GM23338 (cell line): Measurements from ENCODE around the gene PTBP3. TPM values are rescaled to one million over a fixed set of nuclear protein-coding genes. Genes with fewer than 3 reads are reported as not detected.
A peak's percentile ranks its signal among the peaks of the same experiment; 100 is the strongest.

Source experiments
- ATAC-seq: fragments of 200-7000 bp; cut with Tn5 transposase; 3 replicates; pipeline ENCODE4 v1.9.1; 2020
- DNase-seq: peaks from one replicate; pipeline ENCODE4 v3.0.0-alpha.2; 2015; ENCODE audit warnings: low spot score
- H2AFZ ChIP-seq: fragments of 200-600 bp; sonication (generic); 2 replicates; pipeline ENCODE4 v1.8.0; 2016; ENCODE audit warnings: antibody characterized with exemption, mild to moderate bottlenecking, moderate library complexity
- H3F3A ChIP-seq: fragments of 200-600 bp; sonication (generic); replicated peaks from 2 replicates; pipeline ENCODE4 v1.8.0; 2017; ENCODE audit warnings: antibody characterized with exemption, mixed run types, low read depth
- H3K27ac ChIP-seq: fragments of 200-600 bp; sonication (generic); 2 replicates; pipeline ENCODE4 v1.6.1; 2016; ENCODE audit warnings: low read depth
- H3K27me3 ChIP-seq: fragments of 200-600 bp; sonication (generic); 2 replicates; pipeline ENCODE4 v1.8.0; 2016; ENCODE audit warnings: mild to moderate bottlenecking, mixed run types, moderate library complexity; ENCODE audit not compliant: insufficient read depth
- H3K36me3 ChIP-seq: fragments of 200-600 bp; sonication (generic); 2 replicates; pipeline ENCODE4 v1.8.0; 2016; ENCODE audit warnings: mild to moderate bottlenecking; ENCODE audit not compliant: insufficient read depth
- H3K4me1 ChIP-seq: fragments of 200-600 bp; sonication (generic); 2 replicates; pipeline ENCODE4 v1.8.0; 2016; ENCODE audit warnings: mild to moderate bottlenecking, moderate library complexity; ENCODE audit not compliant: insufficient read depth
- H3K4me2 ChIP-seq: fragments of 200-600 bp; sonication (generic); 2 replicates; pipeline ENCODE4 v1.7.1; 2017; ENCODE audit warnings: mixed run types
- H3K4me3 ChIP-seq: fragments of 200-600 bp; sonication (generic); 2 replicates; pipeline ENCODE4 v1.6.1; 2016; ENCODE audit warnings: mixed run types
- H3K79me2 ChIP-seq: fragments of 200-600 bp; sonication (generic); replicated peaks from 2 replicates; pipeline ENCODE4 v1.8.0; 2017; ENCODE audit warnings: mild to moderate bottlenecking; ENCODE audit not compliant: insufficient read depth
- H3K9me2 ChIP-seq: fragments of 200-600 bp; sonication (generic); 2 replicates; pipeline ENCODE4 v1.8.0; 2017; ENCODE audit not compliant: insufficient read depth
- H4K20me1 ChIP-seq: fragments of 200-600 bp; sonication (generic); replicated peaks from 2 replicates; pipeline ENCODE4 v1.8.0; 2017; ENCODE audit warnings: mild to moderate bottlenecking; ENCODE audit not compliant: insufficient read depth
- H3K27ac Mint-ChIP-seq: 2 replicates; pipeline ENCODE4 v1.8.0; 2020; ENCODE audit warnings: inconsistent platforms, mild to moderate bottlenecking, moderate library complexity, mixed read lengths
- H3K27me3 Mint-ChIP-seq: 3 replicates; pipeline ENCODE4 v1.8.0; 2022; ENCODE audit warnings: low read depth, mild to moderate bottlenecking, moderate library complexity, mixed read lengths, inconsistent platforms; ENCODE audit not compliant: insufficient read depth, poor library complexity
- H3K36me3 Mint-ChIP-seq: 3 replicates; pipeline ENCODE4 v1.8.0; 2021; ENCODE audit warnings: low read depth, mild to moderate bottlenecking, inconsistent platforms, moderate library complexity, mixed read lengths
- H3K4me1 Mint-ChIP-seq: 3 replicates; pipeline ENCODE4 v1.8.0; 2020; ENCODE audit warnings: mild to moderate bottlenecking, inconsistent platforms, mixed read lengths
- H3K4me3 Mint-ChIP-seq: 3 replicates; pipeline ENCODE4 v1.8.0; 2021; ENCODE audit warnings: moderate library complexity, mild to moderate bottlenecking, inconsistent platforms, mixed read lengths
- H3K9me3 Mint-ChIP-seq: 3 replicates; pipeline ENCODE4 v1.8.0; 2020; ENCODE audit warnings: moderate library complexity, mild to moderate bottlenecking, inconsistent platforms, mixed read lengths
- CREB1 ChIP-seq: fragments of 250-450 bp; sonication (Bioruptor Pico); IDR thresholded peaks from 2 replicates; pipeline ENCODE4 v1.5.0; 2020; ENCODE audit warnings: low read depth, mild to moderate bottlenecking, moderate library complexity
- EZH2 ChIP-seq: fragments of 200-600 bp; sonication (generic); IDR thresholded peaks from one replicate; pipeline ENCODE4 v1.8.0; 2017; ENCODE audit warnings: antibody characterized with exemption, mild to moderate bottlenecking, low read depth; ENCODE audit not compliant: unreplicated experiment
- EZH2phosphoT487 ChIP-seq: fragments of 200-600 bp; sonication (generic); IDR thresholded peaks from one replicate; pipeline ENCODE4 v1.8.1; 2018; ENCODE audit warnings: antibody characterized with exemption; ENCODE audit not compliant: unreplicated experiment
- JUNB ChIP-seq: IDR thresholded peaks from one replicate; pipeline ENCODE4 v1.6.1; 2016; ENCODE audit warnings: antibody characterized with exemption; ENCODE audit not compliant: unreplicated experiment
- NANOG ChIP-seq: IDR thresholded peaks from 2 replicates; pipeline ENCODE4 v1.6.1; 2016; ENCODE audit warnings: antibody characterized with exemption, borderline replicate concordance
- POLR2AphosphoS5 ChIP-seq: IDR thresholded peaks from 2 replicates; pipeline ENCODE4 v1.6.1; 2016; ENCODE audit warnings: antibody characterized with exemption, low read depth
- STAT1 ChIP-seq: IDR thresholded peaks from one replicate; pipeline ENCODE4 v1.6.1; 2016; ENCODE audit warnings: antibody characterized with exemption; ENCODE audit not compliant: unreplicated experiment
- ZNF114 ChIP-seq: fragments of 250-450 bp; sonication (Bioruptor Pico); IDR thresholded peaks from 2 replicates; pipeline ENCODE4 v1.5.0; 2020; ENCODE audit warnings: mild to moderate bottlenecking, moderate library complexity
- ZNF331 ChIP-seq: fragments of 250-450 bp; sonication (Bioruptor Pico); IDR thresholded peaks from 2 replicates; pipeline ENCODE4 v1.5.0; 2020; ENCODE audit warnings: low read depth, mild to moderate bottlenecking, moderate library complexity
- polyA plus RNA-seq: library from polyadenylated mRNA; unstranded; fragments of >200 nt; fragmentation: Nextera tagmentation; extraction: Ambion mirVana; gene quantifications from 2 replicates; pipeline ENCODE4 v1.2.1, GENCODE V29; 2016
- total RNA-seq: library from RNA; depleted of rRNA; stranded (reverse); fragments of >200 nt; shearing (Covaris generic); gene quantifications from 2 replicates; pipeline ENCODE4 v1.2.3, GENCODE V29; 2014
- TF ChIP-seq, protein P1 (sequence below): fragments of 250-450 bp; sonication (Bioruptor Pico); IDR thresholded peaks from 2 replicates; pipeline ENCODE4 v1.5.0; 2020; ENCODE audit warnings: mild to moderate bottlenecking, moderate library complexity
- TF ChIP-seq, protein P2 (sequence below): IDR thresholded peaks from one replicate; pipeline ENCODE4 v1.6.1; 2018; ENCODE audit warnings: antibody characterized with exemption; ENCODE audit not compliant: unreplicated experiment
- TF ChIP-seq, protein P3 (sequence below), 2 experiments: fragments of 200-600 bp in 1 of 2; sonication (generic) in 1 of 2; conservative IDR thresholded peaks; 2 replicates each; pipeline versions ENCODE4 v1.5.1 to v1.6.1; 2016 to 2017; ENCODE audit warnings: antibody characterized with exemption in 2 of 2, low read depth in 2 of 2, mild to moderate bottlenecking in 2 of 2, moderate library complexity in 1 of 2
- TF ChIP-seq, protein P4 (sequence below): IDR thresholded peaks from 2 replicates; pipeline ENCODE4 v1.6.1; 2016; ENCODE audit warnings: antibody characterized with exemption

The PTBP3 gene
- total and polyA plus RNA-seq, 2 experiments from 2014 or later = 20.0 to 92.9 TPM

DNA sequence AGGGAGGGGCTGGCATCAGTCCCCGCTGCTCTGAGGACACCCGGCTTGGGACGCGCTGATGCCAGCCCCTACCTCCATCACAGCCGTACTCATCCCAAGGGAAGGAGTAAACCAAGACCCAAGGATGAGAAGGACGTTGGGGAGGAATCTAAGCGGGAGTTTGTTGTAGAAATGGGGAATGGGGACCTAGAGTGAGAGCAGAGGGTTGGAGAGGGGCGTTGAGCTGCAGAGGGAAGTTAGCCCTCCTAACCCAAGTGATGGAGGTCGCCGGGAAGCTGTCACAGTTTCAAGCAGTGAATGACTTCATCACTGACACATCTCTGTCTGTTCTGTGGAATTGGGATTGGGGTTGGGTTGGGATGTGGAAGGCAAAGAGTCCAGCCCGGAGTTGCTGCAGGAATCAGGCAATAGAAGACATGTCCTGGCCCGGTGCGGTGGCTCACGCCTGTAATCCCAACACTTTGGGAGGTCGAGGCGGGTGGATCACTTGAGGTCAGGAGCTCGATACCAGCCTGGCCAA lies 157.6 kb downstream of the PTBP3 start:
- Histone ChIP-seq H3K4me1 (peaks cover 14% of the 10 kb centered on the region), H3K27me3 (peaks cover 41% of the 10 kb centered on the region), H3K36me3 (no peaks in the 10 kb centered on the region), H3K4me2 (peak overlapping the region; percentile 97), H3K79me2 (no peaks in the 10 kb centered on the region), H2AFZ (peak overlapping the region; percentile 99), H3K9me2 (0 out of 2 replicates have a peak, but pooled peaks cover 7% of the 10 kb centered on the region), H3F3A (0 out of 2 replicates have a peak, but pooled peaks cover 4% of the 10 kb centered on the region), H3K27ac (no peak overlapping the region), H4K20me1 (no peaks in the 10 kb centered on the region), H3K4me3 (peak overlapping the region; percentile 96)
- Mint-ChIP-seq H3K4me3 (peak overlapping the region; percentile 87), H3K27me3 (peaks cover 29% of the 10 kb centered on the region), H3K9me3 (no peaks in the 10 kb centered on the region), H3K27ac (no peak overlapping the region), H3K36me3 (no peaks in the 10 kb centered on the region), H3K4me1 (peaks cover 34% of the 10 kb centered on the region)
- peak; percentile 49 for ATAC-seq
- TF ChIP-seq EZH2phosphoT487 = no peak
- no peak for TF ChIP-seq ZNF114 (CRISPR knock-in tag)
- TF ChIP-seq NANOG = no peak
- TF ChIP-seq, protein P1, sequence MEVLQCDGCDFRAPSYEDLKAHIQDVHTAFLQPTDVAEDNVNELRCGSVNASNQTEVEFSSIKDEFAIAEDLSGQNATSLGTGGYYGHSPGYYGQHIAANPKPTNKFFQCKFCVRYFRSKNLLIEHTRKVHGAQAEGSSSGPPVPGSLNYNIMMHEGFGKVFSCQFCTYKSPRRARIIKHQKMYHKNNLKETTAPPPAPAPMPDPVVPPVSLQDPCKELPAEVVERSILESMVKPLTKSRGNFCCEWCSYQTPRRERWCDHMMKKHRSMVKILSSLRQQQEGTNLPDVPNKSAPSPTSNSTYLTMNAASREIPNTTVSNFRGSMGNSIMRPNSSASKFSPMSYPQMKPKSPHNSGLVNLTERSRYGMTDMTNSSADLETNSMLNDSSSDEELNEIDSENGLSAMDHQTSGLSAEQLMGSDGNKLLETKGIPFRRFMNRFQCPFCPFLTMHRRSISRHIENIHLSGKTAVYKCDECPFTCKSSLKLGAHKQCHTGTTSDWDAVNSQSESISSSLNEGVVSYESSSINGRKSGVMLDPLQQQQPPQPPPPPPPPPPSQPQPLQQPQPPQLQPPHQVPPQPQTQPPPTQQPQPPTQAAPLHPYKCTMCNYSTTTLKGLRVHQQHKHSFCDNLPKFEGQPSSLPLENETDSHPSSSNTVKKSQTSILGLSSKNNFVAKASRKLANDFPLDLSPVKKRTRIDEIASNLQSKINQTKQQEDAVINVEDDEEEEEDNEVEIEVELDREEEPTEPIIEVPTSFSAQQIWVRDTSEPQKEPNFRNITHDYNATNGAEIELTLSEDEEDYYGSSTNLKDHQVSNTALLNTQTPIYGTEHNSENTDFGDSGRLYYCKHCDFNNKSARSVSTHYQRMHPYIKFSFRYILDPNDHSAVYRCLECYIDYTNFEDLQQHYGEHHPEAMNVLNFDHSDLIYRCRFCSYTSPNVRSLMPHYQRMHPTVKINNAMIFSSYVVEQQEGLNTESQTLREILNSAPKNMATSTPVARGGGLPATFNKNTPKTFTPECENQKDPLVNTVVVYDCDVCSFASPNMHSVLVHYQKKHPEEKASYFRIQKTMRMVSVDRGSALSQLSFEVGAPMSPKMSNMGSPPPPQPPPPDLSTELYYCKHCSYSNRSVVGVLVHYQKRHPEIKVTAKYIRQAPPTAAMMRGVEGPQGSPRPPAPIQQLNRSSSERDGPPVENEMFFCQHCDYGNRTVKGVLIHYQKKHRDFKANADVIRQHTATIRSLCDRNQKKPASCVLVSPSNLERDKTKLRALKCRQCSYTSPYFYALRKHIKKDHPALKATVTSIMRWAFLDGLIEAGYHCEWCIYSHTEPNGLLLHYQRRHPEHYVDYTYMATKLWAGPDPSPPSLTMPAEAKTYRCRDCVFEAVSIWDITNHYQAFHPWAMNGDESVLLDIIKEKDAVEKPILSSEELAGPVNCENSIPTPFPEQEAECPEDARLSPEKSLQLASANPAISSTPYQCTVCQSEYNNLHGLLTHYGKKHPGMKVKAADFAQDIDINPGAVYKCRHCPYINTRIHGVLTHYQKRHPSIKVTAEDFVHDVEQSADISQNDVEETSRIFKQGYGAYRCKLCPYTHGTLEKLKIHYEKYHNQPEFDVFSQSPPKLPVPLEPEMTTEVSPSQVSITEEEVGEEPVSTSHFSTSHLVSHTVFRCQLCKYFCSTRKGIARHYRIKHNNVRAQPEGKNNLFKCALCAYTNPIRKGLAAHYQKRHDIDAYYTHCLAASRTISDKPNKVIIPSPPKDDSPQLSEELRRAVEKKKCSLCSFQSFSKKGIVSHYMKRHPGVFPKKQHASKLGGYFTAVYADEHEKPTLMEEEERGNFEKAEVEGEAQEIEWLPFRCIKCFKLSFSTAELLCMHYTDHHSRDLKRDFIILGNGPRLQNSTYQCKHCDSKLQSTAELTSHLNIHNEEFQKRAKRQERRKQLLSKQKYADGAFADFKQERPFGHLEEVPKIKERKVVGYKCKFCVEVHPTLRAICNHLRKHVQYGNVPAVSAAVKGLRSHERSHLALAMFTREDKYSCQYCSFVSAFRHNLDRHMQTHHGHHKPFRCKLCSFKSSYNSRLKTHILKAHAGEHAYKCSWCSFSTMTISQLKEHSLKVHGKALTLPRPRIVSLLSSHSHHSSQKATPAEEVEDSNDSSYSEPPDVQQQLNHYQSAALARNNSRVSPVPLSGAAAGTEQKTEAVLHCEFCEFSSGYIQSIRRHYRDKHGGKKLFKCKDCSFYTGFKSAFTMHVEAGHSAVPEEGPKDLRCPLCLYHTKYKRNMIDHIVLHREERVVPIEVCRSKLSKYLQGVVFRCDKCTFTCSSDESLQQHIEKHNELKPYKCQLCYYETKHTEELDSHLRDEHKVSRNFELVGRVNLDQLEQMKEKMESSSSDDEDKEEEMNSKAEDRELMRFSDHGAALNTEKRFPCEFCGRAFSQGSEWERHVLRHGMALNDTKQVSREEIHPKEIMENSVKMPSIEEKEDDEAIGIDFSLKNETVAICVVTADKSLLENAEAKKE (CRISPR knock-in tag) = no peak
- no peak for TF ChIP-seq CREB1 (CRISPR knock-in tag)
- no peak for TF ChIP-seq EZH2
- no peak for TF ChIP-seq JUNB
- TF ChIP-seq, protein P2, sequence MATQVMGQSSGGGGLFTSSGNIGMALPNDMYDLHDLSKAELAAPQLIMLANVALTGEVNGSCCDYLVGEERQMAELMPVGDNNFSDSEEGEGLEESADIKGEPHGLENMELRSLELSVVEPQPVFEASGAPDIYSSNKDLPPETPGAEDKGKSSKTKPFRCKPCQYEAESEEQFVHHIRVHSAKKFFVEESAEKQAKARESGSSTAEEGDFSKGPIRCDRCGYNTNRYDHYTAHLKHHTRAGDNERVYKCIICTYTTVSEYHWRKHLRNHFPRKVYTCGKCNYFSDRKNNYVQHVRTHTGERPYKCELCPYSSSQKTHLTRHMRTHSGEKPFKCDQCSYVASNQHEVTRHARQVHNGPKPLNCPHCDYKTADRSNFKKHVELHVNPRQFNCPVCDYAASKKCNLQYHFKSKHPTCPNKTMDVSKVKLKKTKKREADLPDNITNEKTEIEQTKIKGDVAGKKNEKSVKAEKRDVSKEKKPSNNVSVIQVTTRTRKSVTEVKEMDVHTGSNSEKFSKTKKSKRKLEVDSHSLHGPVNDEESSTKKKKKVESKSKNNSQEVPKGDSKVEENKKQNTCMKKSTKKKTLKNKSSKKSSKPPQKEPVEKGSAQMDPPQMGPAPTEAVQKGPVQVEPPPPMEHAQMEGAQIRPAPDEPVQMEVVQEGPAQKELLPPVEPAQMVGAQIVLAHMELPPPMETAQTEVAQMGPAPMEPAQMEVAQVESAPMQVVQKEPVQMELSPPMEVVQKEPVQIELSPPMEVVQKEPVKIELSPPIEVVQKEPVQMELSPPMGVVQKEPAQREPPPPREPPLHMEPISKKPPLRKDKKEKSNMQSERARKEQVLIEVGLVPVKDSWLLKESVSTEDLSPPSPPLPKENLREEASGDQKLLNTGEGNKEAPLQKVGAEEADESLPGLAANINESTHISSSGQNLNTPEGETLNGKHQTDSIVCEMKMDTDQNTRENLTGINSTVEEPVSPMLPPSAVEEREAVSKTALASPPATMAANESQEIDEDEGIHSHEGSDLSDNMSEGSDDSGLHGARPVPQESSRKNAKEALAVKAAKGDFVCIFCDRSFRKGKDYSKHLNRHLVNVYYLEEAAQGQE = no peak
- TF ChIP-seq, protein P3, sequence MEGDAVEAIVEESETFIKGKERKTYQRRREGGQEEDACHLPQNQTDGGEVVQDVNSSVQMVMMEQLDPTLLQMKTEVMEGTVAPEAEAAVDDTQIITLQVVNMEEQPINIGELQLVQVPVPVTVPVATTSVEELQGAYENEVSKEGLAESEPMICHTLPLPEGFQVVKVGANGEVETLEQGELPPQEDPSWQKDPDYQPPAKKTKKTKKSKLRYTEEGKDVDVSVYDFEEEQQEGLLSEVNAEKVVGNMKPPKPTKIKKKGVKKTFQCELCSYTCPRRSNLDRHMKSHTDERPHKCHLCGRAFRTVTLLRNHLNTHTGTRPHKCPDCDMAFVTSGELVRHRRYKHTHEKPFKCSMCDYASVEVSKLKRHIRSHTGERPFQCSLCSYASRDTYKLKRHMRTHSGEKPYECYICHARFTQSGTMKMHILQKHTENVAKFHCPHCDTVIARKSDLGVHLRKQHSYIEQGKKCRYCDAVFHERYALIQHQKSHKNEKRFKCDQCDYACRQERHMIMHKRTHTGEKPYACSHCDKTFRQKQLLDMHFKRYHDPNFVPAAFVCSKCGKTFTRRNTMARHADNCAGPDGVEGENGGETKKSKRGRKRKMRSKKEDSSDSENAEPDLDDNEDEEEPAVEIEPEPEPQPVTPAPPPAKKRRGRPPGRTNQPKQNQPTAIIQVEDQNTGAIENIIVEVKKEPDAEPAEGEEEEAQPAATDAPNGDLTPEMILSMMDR (conservative IDR thresholded peaks at IDR 0.05; ENCODE audit: low read depth in 2 of 2) = no peak
- no peak for TF ChIP-seq STAT1
- no peak for TF ChIP-seq ZNF331 (CRISPR knock-in tag)
- TF ChIP-seq, protein P4, sequence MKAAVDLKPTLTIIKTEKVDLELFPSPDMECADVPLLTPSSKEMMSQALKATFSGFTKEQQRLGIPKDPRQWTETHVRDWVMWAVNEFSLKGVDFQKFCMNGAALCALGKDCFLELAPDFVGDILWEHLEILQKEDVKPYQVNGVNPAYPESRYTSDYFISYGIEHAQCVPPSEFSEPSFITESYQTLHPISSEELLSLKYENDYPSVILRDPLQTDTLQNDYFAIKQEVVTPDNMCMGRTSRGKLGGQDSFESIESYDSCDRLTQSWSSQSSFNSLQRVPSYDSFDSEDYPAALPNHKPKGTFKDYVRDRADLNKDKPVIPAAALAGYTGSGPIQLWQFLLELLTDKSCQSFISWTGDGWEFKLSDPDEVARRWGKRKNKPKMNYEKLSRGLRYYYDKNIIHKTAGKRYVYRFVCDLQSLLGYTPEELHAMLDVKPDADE = no peak
- TF ChIP-seq POLR2AphosphoS5 = no peak
- DNase-seq = peak; percentile 62
